ENCODE measurements around the gene ITGA2B. TPM values are rescaled to one million over a fixed set of nuclear protein-coding genes. Genes with fewer than 3 reads are reported as not detected.

ITGA2B gene
- total and polyA plus RNA-seq, 2 of the 8 experiments (the other 6 are each of a cell fraction or from before 2014, with no cell fraction given), result 6.9 to 12.3 TPM

GRCh38 chr17:44324571-44325275 is 64.7 kb downstream of the ITGA2B start, which contains the start of gene SLC25A39 (continued):
- TF ChIP-seq SIX5 (IDR thresholded peaks at IDR 0.05; ENCODE audit: low read depth, low read length), result no peak
